WTC11 (cell line): ENCODE results near the gene MAGI2. TPM values are rescaled to one million over a fixed set of nuclear protein-coding genes. Genes with fewer than 3 reads are reported as not detected.
A peak's percentile ranks its signal among the peaks of the same experiment; 100 is the strongest.

Experiments used
- ATAC-seq: fragments of 200-7000 bp; cut with Tn5 transposase; 2 replicates; pipeline ENCODE4 v1.10.0; 2021; ENCODE audit warnings: mild to moderate bottlenecking, moderate library complexity
- CTCF ChIA-PET: fragments of 300-600 bp; sonication (Branson Sonifier 250); formaldehyde crosslinking; loops from one replicate; lab custom pipeline; 2021; ENCODE audit warnings: antibody characterized with exemption; lab: Charles Lee
- POLR2A ChIA-PET: fragments of 350-600 bp; sonication (Branson Sonifier 250); formaldehyde crosslinking; loops from one replicate; lab custom pipeline; 2021; ENCODE audit warnings: antibody characterized with exemption; lab: Charles Lee
- DNase-seq: peaks from one replicate; pipeline ENCODE4 v3.0.0; 2021; ENCODE audit warnings: low spot score
- H3K27ac Mint-ChIP-seq: 2 replicates; pipeline ENCODE4 v1.8.0; 2021; ENCODE audit warnings: mixed read lengths
- H3K27me3 Mint-ChIP-seq: 2 replicates; pipeline ENCODE4 v1.8.0; 2021; ENCODE audit warnings: low read depth, mild to moderate bottlenecking, moderate library complexity, mixed read lengths
- H3K36me3 Mint-ChIP-seq: 2 replicates; pipeline ENCODE4 v1.8.0; 2021; ENCODE audit warnings: mixed read lengths
- H3K4me1 Mint-ChIP-seq: 2 replicates; pipeline ENCODE4 v1.8.0; 2022; ENCODE audit warnings: mixed read lengths
- H3K4me3 Mint-ChIP-seq: 2 replicates; pipeline ENCODE4 v1.8.0; 2021; ENCODE audit warnings: mild to moderate bottlenecking, moderate library complexity, mixed read lengths
- H3K9me3 Mint-ChIP-seq: 2 replicates; pipeline ENCODE4 v1.8.0; 2021; ENCODE audit warnings: mixed read lengths
- ATF1 ChIP-seq: sonication (generic); formaldehyde crosslinking; IDR thresholded peaks from 2 replicates; pipeline ENCODE4 v1.8.1; 2023; ENCODE audit warnings: mild to moderate bottlenecking, moderate library complexity, missing genetic modification reagents
- CBFB ChIP-seq: sonication (generic); formaldehyde crosslinking; IDR thresholded peaks from 2 replicates; pipeline ENCODE4 v1.8.1; 2022; ENCODE audit warnings: mild to moderate bottlenecking, low read depth, missing genetic modification reagents
- ELF4 ChIP-seq: sonication (generic); formaldehyde crosslinking; IDR thresholded peaks from 2 replicates; pipeline ENCODE4 v1.8.1; 2022; ENCODE audit warnings: low read depth, mild to moderate bottlenecking, moderate library complexity, missing genetic modification reagents
- FOXJ3 ChIP-seq: sonication (generic); formaldehyde crosslinking; IDR thresholded peaks from 2 replicates; pipeline ENCODE4 v1.9.0; 2021; ENCODE audit warnings: missing genetic modification reagents, mild to moderate bottlenecking, borderline replicate concordance
- GABPB1 ChIP-seq: sonication (generic); formaldehyde crosslinking; IDR thresholded peaks from 2 replicates; pipeline ENCODE4 v1.8.1; 2023; ENCODE audit warnings: mild to moderate bottlenecking, missing genetic modification reagents
- HMGA2 ChIP-seq: fragments of 250-450 bp; sonication (Bioruptor Pico); IDR thresholded peaks from 2 replicates; pipeline ENCODE4 v1.4.0; 2021; ENCODE audit warnings: mild to moderate bottlenecking, moderate library complexity
- IRF2 ChIP-seq: sonication (generic); formaldehyde crosslinking; IDR thresholded peaks from 2 replicates; pipeline ENCODE4 v1.8.0; 2022; ENCODE audit warnings: low read depth, missing genetic modification reagents, borderline replicate concordance
- MXD4 ChIP-seq: fragments of 250-450 bp; sonication (Bioruptor Pico); IDR thresholded peaks from 2 replicates; pipeline ENCODE4 v1.8.0; 2021; ENCODE audit warnings: mild to moderate bottlenecking, moderate library complexity, borderline replicate concordance
- NR1H2 ChIP-seq: sonication (generic); formaldehyde crosslinking; IDR thresholded peaks from 2 replicates; pipeline ENCODE4 v1.9.0; 2021; ENCODE audit warnings: mild to moderate bottlenecking, moderate library complexity, missing genetic modification reagents
- OVOL2 ChIP-seq: fragments of 250-450 bp; sonication (Bioruptor Pico); IDR thresholded peaks from 2 replicates; pipeline ENCODE4 v1.9.0; 2021; ENCODE audit warnings: mild to moderate bottlenecking, borderline replicate concordance
- ZNF138 ChIP-seq: sonication (generic); formaldehyde crosslinking; conservative IDR thresholded peaks from 2 replicates; pipeline ENCODE4 v1.8.1; 2022; ENCODE audit warnings: mild to moderate bottlenecking, moderate library complexity, missing genetic modification reagents
- ZNF232 ChIP-seq: sonication (generic); formaldehyde crosslinking; IDR thresholded peaks from 2 replicates; pipeline ENCODE4 v1.8.0; 2022; ENCODE audit warnings: mild to moderate bottlenecking, missing genetic modification reagents
- ZNF396 ChIP-seq: fragments of 250-450 bp; sonication (Bioruptor Pico); IDR thresholded peaks from 2 replicates; pipeline ENCODE4 v1.8.0; 2021; ENCODE audit warnings: mild to moderate bottlenecking, moderate library complexity, borderline replicate concordance
- ZNF423 ChIP-seq: fragments of 250-450 bp; sonication (Bioruptor Pico); IDR thresholded peaks from 2 replicates; pipeline ENCODE4 v2.1.2; 2022; ENCODE audit warnings: mild to moderate bottlenecking, moderate library complexity
- ZNF671 ChIP-seq: fragments of 250-450 bp; sonication (Bioruptor Pico); IDR thresholded peaks from 2 replicates; pipeline ENCODE4 v1.8.0; 2021; ENCODE audit warnings: mild to moderate bottlenecking
- total RNA-seq: library from RNA; stranded (reverse); gene quantifications from 3 replicates; pipeline ENCODE4 v1.2.3, GENCODE V29; 2021
- TF ChIP-seq, protein P1 (sequence below): fragments of 250-450 bp; sonication (Bioruptor Pico); IDR thresholded peaks from 2 replicates; pipeline ENCODE4 v2.1.2; 2022; ENCODE audit warnings: mild to moderate bottlenecking, moderate library complexity
- TF ChIP-seq, protein P2 (sequence below): sonication (generic); formaldehyde crosslinking; IDR thresholded peaks from 2 replicates; pipeline ENCODE4 v1.8.1; 2022; ENCODE audit warnings: mild to moderate bottlenecking, moderate library complexity, missing genetic modification reagents
- TF ChIP-seq, protein P3 (sequence below): sonication (generic); formaldehyde crosslinking; IDR thresholded peaks from 2 replicates; pipeline ENCODE4 v1.8.1; 2023; ENCODE audit warnings: mild to moderate bottlenecking, moderate library complexity, missing genetic modification reagents
- TF ChIP-seq, protein P4 (sequence below): sonication (generic); formaldehyde crosslinking; IDR thresholded peaks from 2 replicates; pipeline ENCODE4 v1.8.0; 2023; ENCODE audit warnings: missing genetic modification reagents, mild to moderate bottlenecking, borderline replicate concordance
- TF ChIP-seq, protein P5 (sequence below): sonication (generic); formaldehyde crosslinking; conservative IDR thresholded peaks from 2 replicates; pipeline ENCODE4 v1.8.1; 2023; ENCODE audit warnings: mild to moderate bottlenecking, low read depth, missing genetic modification reagents, moderate library complexity
- TF ChIP-seq, protein P6 (sequence below): sonication (generic); formaldehyde crosslinking; IDR thresholded peaks from 2 replicates; pipeline ENCODE4 v1.8.0; 2022; ENCODE audit warnings: mild to moderate bottlenecking, missing genetic modification reagents
- TF ChIP-seq, protein P7 (sequence below): sonication (generic); formaldehyde crosslinking; IDR thresholded peaks from 2 replicates; pipeline ENCODE4 v1.8.0; 2022; ENCODE audit warnings: mild to moderate bottlenecking, missing genetic modification reagents

The MAGI2 gene
- total RNA-seq, 1 experiment from 2014 or later: 26.6 TPM

DNA sequence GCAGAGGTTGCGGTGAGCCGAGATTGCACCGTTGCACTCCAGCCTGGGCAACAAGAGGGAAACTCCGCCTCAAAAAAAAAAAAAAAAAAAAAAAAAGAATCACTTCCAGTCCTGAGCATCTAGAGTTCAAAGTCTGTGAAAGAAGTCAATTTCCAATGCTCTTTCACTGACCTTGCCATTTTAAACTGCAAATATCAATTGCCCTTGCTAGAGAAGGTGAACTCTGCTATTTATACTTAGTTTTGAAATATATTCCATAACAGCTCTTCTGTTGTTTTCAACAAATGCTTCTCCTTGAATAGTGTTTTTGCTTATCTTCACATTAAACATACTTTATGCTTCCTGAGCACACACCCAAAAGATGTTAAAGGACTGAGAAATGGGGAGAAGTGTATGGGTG lies 1323.6 kb downstream of the MAGI2 start:
- H3K4me1 Mint-ChIP-seq: peaks cover 32% of the 10 kb centered on the region
- DNase-seq (no peak), ATAC-seq (no peak)
- TF ChIP-seq, protein P1, sequence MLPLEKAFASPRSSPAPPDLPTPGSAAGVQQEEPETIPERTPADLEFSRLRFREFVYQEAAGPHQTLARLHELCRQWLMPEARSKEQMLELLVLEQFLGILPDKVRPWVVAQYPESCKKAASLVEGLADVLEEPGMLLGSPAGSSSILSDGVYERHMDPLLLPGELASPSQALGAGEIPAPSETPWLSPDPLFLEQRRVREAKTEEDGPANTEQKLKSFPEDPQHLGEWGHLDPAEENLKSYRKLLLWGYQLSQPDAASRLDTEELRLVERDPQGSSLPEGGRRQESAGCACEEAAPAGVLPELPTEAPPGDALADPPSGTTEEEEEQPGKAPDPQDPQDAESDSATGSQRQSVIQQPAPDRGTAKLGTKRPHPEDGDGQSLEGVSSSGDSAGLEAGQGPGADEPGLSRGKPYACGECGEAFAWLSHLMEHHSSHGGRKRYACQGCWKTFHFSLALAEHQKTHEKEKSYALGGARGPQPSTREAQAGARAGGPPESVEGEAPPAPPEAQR (CRISPR knock-in tag): no peak
- TF ChIP-seq CBFB (CRISPR knock-in tag): no peak
- 0 out of 2 replicates have a peak, but pooled peaks cover 4% of the 10 kb centered on the region for H3K36me3 Mint-ChIP-seq
- ChIA-PET CTCF (no interaction called here), POLR2A (no interaction called here)
- H3K4me3 Mint-ChIP-seq: no peak overlapping the region
- peak overlapping the region; percentile 46 for H3K27ac Mint-ChIP-seq
- H3K27me3 Mint-ChIP-seq: no peaks in the 10 kb centered on the region
- H3K9me3 Mint-ChIP-seq: no peaks in the 10 kb centered on the region

DNA sequence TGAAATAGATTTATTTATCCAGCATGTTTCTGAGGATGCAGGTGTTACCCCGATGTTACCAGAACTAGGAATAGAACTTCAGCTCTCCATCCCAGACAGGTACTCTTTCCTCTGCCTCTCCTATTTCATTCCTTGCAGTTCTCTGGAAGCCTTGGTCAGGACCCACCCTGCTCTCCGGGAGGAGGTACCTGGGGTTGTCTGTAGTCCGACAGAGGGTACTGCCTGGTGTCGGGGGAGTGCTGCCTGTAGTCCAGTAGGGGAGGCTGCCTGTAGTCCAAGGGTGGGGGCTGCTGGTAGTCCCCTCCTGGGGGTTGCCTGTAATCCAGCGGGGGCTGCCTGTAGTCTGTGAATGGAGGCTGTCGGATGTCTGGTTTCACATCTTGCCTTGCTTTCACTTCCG lies 1326.5 kb downstream of the MAGI2 start:
- POLR2A ChIA-PET: no interaction called here
- DNase-seq (peak; percentile 18), ATAC-seq (peak; percentile 88)
- Mint-ChIP-seq H3K27ac (no peak overlapping the region), H3K4me1 (peaks cover 32% of the 10 kb centered on the region), H3K27me3 (no peaks in the 10 kb centered on the region), H3K9me3 (no peaks in the 10 kb centered on the region), H3K4me3 (no peak overlapping the region), H3K36me3 (0 out of 2 replicates have a peak, but pooled peaks cover 4% of the 10 kb centered on the region)
- TF ChIP-seq, protein P2, sequence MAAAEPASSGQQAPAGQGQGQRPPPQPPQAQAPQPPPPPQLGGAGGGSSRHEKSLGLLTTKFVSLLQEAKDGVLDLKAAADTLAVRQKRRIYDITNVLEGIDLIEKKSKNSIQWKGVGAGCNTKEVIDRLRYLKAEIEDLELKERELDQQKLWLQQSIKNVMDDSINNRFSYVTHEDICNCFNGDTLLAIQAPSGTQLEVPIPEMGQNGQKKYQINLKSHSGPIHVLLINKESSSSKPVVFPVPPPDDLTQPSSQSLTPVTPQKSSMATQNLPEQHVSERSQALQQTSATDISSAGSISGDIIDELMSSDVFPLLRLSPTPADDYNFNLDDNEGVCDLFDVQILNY (CRISPR knock-in tag): no peak
- TF ChIP-seq, protein P3, sequence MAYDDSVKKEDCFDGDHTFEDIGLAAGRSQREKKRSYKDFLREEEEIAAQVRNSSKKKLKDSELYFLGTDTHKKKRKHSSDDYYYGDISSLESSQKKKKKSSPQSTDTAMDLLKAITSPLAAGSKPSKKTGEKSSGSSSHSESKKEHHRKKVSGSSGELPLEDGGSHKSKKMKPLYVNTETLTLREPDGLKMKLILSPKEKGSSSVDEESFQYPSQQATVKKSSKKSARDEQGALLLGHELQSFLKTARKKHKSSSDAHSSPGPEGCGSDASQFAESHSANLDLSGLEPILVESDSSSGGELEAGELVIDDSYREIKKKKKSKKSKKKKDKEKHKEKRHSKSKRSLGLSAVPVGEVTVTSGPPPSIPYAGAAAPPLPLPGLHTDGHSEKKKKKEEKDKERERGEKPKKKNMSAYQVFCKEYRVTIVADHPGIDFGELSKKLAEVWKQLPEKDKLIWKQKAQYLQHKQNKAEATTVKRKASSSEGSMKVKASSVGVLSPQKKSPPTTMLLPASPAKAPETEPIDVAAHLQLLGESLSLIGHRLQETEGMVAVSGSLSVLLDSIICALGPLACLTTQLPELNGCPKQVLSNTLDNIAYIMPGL (CRISPR knock-in tag): no peak
- TF ChIP-seq IRF2 (no peak), ZNF423 (CRISPR knock-in tag) (no peak), ZNF232 (CRISPR knock-in tag) (no peak), ZNF138 (CRISPR knock-in tag) (no peak), ATF1 (CRISPR knock-in tag) (no peak), ZNF671 (no peak), ZNF396 (CRISPR knock-in tag) (no peak), HMGA2 (CRISPR knock-in tag) (no peak), FOXJ3 (CRISPR knock-in tag) (no peak), OVOL2 (no peak), GABPB1 (CRISPR knock-in tag) (no peak), ELF4 (no peak), NR1H2 (CRISPR knock-in tag) (no peak), MXD4 (CRISPR knock-in tag) (no peak)
- TF ChIP-seq, protein P4, sequence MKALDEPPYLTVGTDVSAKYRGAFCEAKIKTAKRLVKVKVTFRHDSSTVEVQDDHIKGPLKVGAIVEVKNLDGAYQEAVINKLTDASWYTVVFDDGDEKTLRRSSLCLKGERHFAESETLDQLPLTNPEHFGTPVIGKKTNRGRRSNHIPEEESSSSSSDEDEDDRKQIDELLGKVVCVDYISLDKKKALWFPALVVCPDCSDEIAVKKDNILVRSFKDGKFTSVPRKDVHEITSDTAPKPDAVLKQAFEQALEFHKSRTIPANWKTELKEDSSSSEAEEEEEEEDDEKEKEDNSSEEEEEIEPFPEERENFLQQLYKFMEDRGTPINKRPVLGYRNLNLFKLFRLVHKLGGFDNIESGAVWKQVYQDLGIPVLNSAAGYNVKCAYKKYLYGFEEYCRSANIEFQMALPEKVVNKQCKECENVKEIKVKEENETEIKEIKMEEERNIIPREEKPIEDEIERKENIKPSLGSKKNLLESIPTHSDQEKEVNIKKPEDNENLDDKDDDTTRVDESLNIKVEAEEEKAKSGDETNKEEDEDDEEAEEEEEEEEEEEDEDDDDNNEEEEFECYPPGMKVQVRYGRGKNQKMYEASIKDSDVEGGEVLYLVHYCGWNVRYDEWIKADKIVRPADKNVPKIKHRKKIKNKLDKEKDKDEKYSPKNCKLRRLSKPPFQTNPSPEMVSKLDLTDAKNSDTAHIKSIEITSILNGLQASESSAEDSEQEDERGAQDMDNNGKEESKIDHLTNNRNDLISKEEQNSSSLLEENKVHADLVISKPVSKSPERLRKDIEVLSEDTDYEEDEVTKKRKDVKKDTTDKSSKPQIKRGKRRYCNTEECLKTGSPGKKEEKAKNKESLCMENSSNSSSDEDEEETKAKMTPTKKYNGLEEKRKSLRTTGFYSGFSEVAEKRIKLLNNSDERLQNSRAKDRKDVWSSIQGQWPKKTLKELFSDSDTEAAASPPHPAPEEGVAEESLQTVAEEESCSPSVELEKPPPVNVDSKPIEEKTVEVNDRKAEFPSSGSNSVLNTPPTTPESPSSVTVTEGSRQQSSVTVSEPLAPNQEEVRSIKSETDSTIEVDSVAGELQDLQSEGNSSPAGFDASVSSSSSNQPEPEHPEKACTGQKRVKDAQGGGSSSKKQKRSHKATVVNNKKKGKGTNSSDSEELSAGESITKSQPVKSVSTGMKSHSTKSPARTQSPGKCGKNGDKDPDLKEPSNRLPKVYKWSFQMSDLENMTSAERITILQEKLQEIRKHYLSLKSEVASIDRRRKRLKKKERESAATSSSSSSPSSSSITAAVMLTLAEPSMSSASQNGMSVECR (CRISPR knock-in tag): no peak
- TF ChIP-seq, protein P5, sequence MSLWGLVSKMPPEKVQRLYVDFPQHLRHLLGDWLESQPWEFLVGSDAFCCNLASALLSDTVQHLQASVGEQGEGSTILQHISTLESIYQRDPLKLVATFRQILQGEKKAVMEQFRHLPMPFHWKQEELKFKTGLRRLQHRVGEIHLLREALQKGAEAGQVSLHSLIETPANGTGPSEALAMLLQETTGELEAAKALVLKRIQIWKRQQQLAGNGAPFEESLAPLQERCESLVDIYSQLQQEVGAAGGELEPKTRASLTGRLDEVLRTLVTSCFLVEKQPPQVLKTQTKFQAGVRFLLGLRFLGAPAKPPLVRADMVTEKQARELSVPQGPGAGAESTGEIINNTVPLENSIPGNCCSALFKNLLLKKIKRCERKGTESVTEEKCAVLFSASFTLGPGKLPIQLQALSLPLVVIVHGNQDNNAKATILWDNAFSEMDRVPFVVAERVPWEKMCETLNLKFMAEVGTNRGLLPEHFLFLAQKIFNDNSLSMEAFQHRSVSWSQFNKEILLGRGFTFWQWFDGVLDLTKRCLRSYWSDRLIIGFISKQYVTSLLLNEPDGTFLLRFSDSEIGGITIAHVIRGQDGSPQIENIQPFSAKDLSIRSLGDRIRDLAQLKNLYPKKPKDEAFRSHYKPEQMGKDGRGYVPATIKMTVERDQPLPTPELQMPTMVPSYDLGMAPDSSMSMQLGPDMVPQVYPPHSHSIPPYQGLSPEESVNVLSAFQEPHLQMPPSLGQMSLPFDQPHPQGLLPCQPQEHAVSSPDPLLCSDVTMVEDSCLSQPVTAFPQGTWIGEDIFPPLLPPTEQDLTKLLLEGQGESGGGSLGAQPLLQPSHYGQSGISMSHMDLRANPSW: no peak
- TF ChIP-seq, protein P6, sequence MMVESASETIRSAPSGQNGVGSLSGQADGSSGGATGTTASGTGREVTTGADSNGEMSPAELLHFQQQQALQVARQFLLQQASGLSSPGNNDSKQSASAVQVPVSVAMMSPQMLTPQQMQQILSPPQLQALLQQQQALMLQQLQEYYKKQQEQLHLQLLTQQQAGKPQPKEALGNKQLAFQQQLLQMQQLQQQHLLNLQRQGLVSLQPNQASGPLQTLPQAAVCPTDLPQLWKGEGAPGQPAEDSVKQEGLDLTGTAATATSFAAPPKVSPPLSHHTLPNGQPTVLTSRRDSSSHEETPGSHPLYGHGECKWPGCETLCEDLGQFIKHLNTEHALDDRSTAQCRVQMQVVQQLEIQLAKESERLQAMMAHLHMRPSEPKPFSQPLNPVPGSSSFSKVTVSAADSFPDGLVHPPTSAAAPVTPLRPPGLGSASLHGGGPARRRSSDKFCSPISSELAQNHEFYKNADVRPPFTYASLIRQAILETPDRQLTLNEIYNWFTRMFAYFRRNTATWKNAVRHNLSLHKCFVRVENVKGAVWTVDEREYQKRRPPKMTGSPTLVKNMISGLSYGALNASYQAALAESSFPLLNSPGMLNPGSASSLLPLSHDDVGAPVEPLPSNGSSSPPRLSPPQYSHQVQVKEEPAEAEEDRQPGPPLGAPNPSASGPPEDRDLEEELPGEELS (CRISPR knock-in tag): no peak
- TF ChIP-seq, protein P7, sequence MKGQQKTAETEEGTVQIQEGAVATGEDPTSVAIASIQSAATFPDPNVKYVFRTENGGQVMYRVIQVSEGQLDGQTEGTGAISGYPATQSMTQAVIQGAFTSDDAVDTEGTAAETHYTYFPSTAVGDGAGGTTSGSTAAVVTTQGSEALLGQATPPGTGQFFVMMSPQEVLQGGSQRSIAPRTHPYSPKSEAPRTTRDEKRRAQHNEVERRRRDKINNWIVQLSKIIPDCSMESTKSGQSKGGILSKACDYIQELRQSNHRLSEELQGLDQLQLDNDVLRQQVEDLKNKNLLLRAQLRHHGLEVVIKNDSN (CRISPR knock-in tag): no peak
- CTCF ChIA-PET: no interaction called here
